GM12865 (cell line): ENCODE data around the gene FEV.

Experiments used
- DNase-seq: peaks from one replicate; pipeline ENCODE4 v3.0.0; 2010; ENCODE audit warnings: low read depth
- H3K4me3 ChIP-seq: 2 replicates; pipeline ENCODE4 v1.5.1; 2011; ENCODE audit warnings: mild to moderate bottlenecking, low read depth, low read length, control low read depth
- CTCF ChIP-seq: IDR thresholded peaks from 2 replicates; pipeline ENCODE4 v1.5.1; 2011; ENCODE audit warnings: low read length, control low read depth, low read depth, inconsistent platforms; ENCODE audit not compliant: insufficient read depth; ENCODE audit errors: missing control alignments

FEV gene

GRCh38 chr2:218981881-218982585 is 3.0 kb downstream of the FEV start:
- no peak overlapping the region for H3K4me3 ChIP-seq
- TF ChIP-seq CTCF = no peak
- no peak for DNase-seq

- H3K4me3 ChIP-seq = no peak overlapping the region
- TF ChIP-seq CTCF = no peak
- no peak for DNase-seq
These were observed 3.5 kb downstream of the FEV start for GRCh38 chr2:218981390-218981880.

- no peak for TF ChIP-seq CTCF
These were observed 4.1 kb downstream of the FEV start for GRCh38 chr2:218980735-218981389.

GRCh38 chr2:218979846-218980734 is 4.9 kb downstream of the FEV start:
- TF ChIP-seq CTCF = peak; percentile 92
- H3K4me3 ChIP-seq = no peak overlapping the region
- peak; percentile 87 for DNase-seq

More at GRCh38 chr2:218980735-218981389, 4.1 kb downstream of the FEV start:
- no peak overlapping the region for H3K4me3 ChIP-seq
- DNase-seq = no peak

GRCh38 chr2:218975060-218975777 is 9.8 kb downstream of the FEV start:
- no peak for TF ChIP-seq CTCF
- DNase-seq = no peak
- H3K4me3 ChIP-seq = no peak overlapping the region

- no peak for DNase-seq
- TF ChIP-seq CTCF = no peak
- no peak overlapping the region for H3K4me3 ChIP-seq
These were observed 14.1 kb downstream of the FEV start for GRCh38 chr2:218970894-218971293.
